HEK293 (cell line): ENCODE results near the gene FOXM1.

Experiments used
- CTCF ChIA-PET: fragments of 350-600 bp; formaldehyde crosslinking; extraction: SDS; loops from one replicate; lab custom pipeline; 2021; ENCODE audit warnings: antibody characterized with exemption; lab: Yijun Ruan, JAX
- POLR2A ChIA-PET: fragments of 300-600 bp; formaldehyde crosslinking; extraction: SDS; loops from one replicate; lab custom pipeline; 2020; ENCODE audit warnings: antibody characterized with exemption, inconsistent platforms; lab: Yijun Ruan, JAX
- H3K27ac ChIP-seq: fragments of 200-500 bp; sonication (Bioruptor generic); 2 replicates; pipeline ENCODE4 v1.5.1; 2014; ENCODE audit warnings: low read depth, low read length, control low read depth, inconsistent platforms; ENCODE audit errors: extremely low read depth
- H3K36me3 ChIP-seq, 2 experiments: fragments of 200-500 bp in 1 of 2; sonication (Bioruptor generic) in 1 of 2; 1 replicate in 1 of 2; 2 replicates in 1 of 2; pipeline ENCODE4 v1.5.1; 2014 to 2017; ENCODE audit warnings: inconsistent platforms in 2 of 2, low read length in 2 of 2; ENCODE audit not compliant: control insufficient read depth in 2 of 2, insufficient read depth in 1 of 2
- H3K4me1 ChIP-seq: fragments of 200-500 bp; sonication (Bioruptor generic); 2 replicates; pipeline ENCODE4 v1.5.1; 2014; ENCODE audit warnings: mild to moderate bottlenecking, low read length, inconsistent platforms; ENCODE audit not compliant: control insufficient read depth, insufficient read depth
- H3K4me3 ChIP-seq: 2 replicates; pipeline ENCODE4 v1.5.1; 2011; ENCODE audit warnings: low read depth, mild to moderate bottlenecking, control low read depth, low read length, moderate library complexity
- H3K9me3 ChIP-seq: fragments of 200-500 bp; sonication (Bioruptor generic); 2 replicates; pipeline ENCODE4 v1.5.1; 2014; ENCODE audit warnings: low read depth, low read length, inconsistent platforms; ENCODE audit not compliant: control insufficient read depth, insufficient read depth
- KLF10 ChIP-seq: fragments of 450-650 bp; IDR thresholded peaks from 2 replicates; pipeline ENCODE4 v1.5.1; 2018; ENCODE audit warnings: missing biosample characterization, mild to moderate bottlenecking, missing genetic modification characterization
- ZFP3 ChIP-seq: fragments of 450-650 bp; formaldehyde crosslinking; IDR thresholded peaks from 2 replicates; pipeline ENCODE4 v1.5.1; 2016; ENCODE audit warnings: low read depth, missing biosample characterization, missing genetic modification characterization
- ZFP37 ChIP-seq: fragments of 450-650 bp; formaldehyde crosslinking; IDR thresholded peaks from 2 replicates; pipeline ENCODE4 v1.5.1; 2016; ENCODE audit warnings: missing biosample characterization, missing genetic modification characterization
- ZNF140 ChIP-seq: fragments of 450-650 bp; formaldehyde crosslinking; IDR thresholded peaks from 2 replicates; pipeline ENCODE4 v1.5.1; 2016; ENCODE audit warnings: missing biosample characterization, missing genetic modification characterization
- ZNF211 ChIP-seq: fragments of 450-650 bp; formaldehyde crosslinking; IDR thresholded peaks from 2 replicates; pipeline ENCODE4 v1.5.1; 2016; ENCODE audit warnings: low read depth, missing biosample characterization, missing genetic modification characterization
- ZNF266 ChIP-seq: fragments of 450-650 bp; formaldehyde crosslinking; IDR thresholded peaks from 2 replicates; pipeline ENCODE4 v1.5.1; 2016; ENCODE audit warnings: missing biosample characterization, missing genetic modification characterization, low read depth
- ZNF274 ChIP-seq, 2 experiments: fragments of 200-500 bp in 1 of 2; fragments of 450-650 bp in 1 of 2; sonication (Bioruptor generic) in 1 of 2; formaldehyde crosslinking in 1 of 2; IDR thresholded peaks; 2 replicates each; pipeline versions ENCODE4 v1.5.1 to v1.6.1; 2014 to 2016; ENCODE audit warnings: borderline replicate concordance in 1 of 2, inconsistent platforms in 1 of 2, low read length in 1 of 2, missing biosample characterization in 1 of 2, missing genetic modification characterization in 1 of 2
- ZNF518A ChIP-seq: fragments of 450-650 bp; formaldehyde crosslinking; conservative IDR thresholded peaks from 2 replicates; pipeline ENCODE4 v1.5.1; 2016; ENCODE audit warnings: low read depth, missing biosample characterization, missing genetic modification characterization
- ZNF548 ChIP-seq: fragments of 450-650 bp; formaldehyde crosslinking; IDR thresholded peaks from 2 replicates; pipeline ENCODE4 v1.5.1; 2016; ENCODE audit warnings: missing biosample characterization, missing genetic modification characterization
- ZNF585B ChIP-seq: fragments of 450-650 bp; formaldehyde crosslinking; IDR thresholded peaks from 2 replicates; pipeline ENCODE4 v1.5.1; 2016; ENCODE audit warnings: missing biosample characterization, missing genetic modification characterization
- ZNF596 ChIP-seq: fragments of 450-650 bp; IDR thresholded peaks from 2 replicates; pipeline ENCODE4 v1.5.0; 2018; ENCODE audit warnings: missing biosample characterization, mild to moderate bottlenecking, missing genetic modification characterization, moderate library complexity
- TF ChIP-seq, protein P1 (sequence below): fragments of 450-650 bp; formaldehyde crosslinking; IDR thresholded peaks from 2 replicates; pipeline ENCODE4 v1.5.1; 2016; ENCODE audit warnings: missing biosample characterization, missing genetic modification characterization
- TF ChIP-seq, protein P2 (sequence below): fragments of 450-650 bp; formaldehyde crosslinking; IDR thresholded peaks from 2 replicates; pipeline ENCODE4 v1.5.1; 2016; ENCODE audit warnings: missing biosample characterization, missing genetic modification characterization, low read depth

Gene FOXM1

DNA sequence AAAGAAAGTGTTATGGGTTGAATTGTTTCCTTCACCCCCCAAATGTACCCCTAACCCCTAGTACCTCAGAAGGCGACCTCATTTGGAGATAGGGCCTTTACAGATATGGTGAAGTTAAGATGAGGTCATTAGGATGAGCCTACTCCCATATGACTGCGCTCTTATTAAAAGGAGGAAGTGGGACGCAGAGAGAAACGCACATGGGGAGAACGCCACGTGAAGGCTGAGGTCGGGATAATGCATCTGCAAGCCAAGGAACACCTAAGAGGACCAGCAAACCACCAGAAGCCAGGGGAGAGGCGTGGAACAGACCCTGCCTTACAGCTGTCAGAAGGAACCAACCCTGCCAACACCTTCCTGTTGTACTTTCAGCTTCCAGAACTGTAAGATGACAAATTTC, 40.4 kb downstream of the FOXM1 start (continued):
- TF ChIP-seq, protein P1, sequence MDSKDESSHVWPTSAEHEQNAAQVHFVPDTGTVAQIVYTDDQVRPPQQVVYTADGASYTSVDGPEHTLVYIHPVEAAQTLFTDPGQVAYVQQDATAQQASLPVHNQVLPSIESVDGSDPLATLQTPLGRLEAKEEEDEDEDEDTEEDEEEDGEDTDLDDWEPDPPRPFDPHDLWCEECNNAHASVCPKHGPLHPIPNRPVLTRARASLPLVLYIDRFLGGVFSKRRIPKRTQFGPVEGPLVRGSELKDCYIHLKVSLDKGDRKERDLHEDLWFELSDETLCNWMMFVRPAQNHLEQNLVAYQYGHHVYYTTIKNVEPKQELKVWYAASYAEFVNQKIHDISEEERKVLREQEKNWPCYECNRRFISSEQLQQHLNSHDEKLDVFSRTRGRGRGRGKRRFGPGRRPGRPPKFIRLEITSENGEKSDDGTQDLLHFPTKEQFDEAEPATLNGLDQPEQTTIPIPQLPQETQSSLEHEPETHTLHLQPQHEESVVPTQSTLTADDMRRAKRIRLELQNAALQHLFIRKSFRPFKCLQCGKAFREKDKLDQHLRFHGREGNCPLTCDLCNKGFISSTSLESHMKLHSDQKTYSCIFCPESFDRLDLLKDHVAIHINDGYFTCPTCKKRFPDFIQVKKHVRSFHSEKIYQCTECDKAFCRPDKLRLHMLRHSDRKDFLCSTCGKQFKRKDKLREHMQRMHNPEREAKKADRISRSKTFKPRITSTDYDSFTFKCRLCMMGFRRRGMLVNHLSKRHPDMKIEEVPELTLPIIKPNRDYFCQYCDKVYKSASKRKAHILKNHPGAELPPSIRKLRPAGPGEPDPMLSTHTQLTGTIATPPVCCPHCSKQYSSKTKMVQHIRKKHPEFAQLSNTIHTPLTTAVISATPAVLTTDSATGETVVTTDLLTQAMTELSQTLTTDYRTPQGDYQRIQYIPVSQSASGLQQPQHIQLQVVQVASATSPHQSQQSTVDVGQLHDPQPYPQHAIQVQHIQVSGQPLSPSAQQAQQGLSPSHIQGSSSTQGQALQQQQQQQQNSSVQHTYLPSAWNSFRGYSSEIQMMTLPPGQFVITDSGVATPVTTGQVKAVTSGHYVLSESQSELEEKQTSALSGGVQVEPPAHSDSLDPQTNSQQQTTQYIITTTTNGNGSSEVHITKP (tag by site-specific recombination): no peak
- TF ChIP-seq ZNF585B (tag by site-specific recombination) (no peak), ZNF596 (tag by site-specific recombination) (no peak), ZNF266 (tag by site-specific recombination) (no peak), ZNF518A (tag by site-specific recombination) (no peak), ZNF211 (tag by site-specific recombination) (no peak), ZNF548 (tag by site-specific recombination) (0 out of 2 replicates have a peak, but pooled peaks have one; percentile 60), ZFP3 (no peak), KLF10 (tag by site-specific recombination) (no peak), ZFP37 (tag by site-specific recombination) (no peak)
- TF ChIP-seq, protein P2, sequence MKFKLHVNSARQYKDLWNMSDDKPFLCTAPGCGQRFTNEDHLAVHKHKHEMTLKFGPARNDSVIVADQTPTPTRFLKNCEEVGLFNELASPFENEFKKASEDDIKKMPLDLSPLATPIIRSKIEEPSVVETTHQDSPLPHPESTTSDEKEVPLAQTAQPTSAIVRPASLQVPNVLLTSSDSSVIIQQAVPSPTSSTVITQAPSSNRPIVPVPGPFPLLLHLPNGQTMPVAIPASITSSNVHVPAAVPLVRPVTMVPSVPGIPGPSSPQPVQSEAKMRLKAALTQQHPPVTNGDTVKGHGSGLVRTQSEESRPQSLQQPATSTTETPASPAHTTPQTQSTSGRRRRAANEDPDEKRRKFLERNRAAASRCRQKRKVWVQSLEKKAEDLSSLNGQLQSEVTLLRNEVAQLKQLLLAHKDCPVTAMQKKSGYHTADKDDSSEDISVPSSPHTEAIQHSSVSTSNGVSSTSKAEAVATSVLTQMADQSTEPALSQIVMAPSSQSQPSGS (tag by site-specific recombination): peak; percentile 42
- TF ChIP-seq, all 188 proteins: peak for 2

- no peak overlapping the region for H3K4me3 ChIP-seq
- no peaks in the 10 kb centered on the region for H3K4me1 ChIP-seq
- CTCF ChIA-PET: interaction anchor here (0.9 to 1.5 kb wide), 2 partner anchors 10 to 109 kb away, joined by 3 to 4 read pairs; no protein-coding TSS in a partner anchor
- TF ChIP-seq ZNF140 (0 out of 2 replicates have a peak, but pooled peaks have one; percentile 16), ZNF274 (IDR thresholded peaks at IDR 0.05; ENCODE audit: low read length) (no peak), ZNF274 (tag by site-specific recombination; IDR thresholded peaks at IDR 0.05; ENCODE audit: borderline replicate concordance) (no peak)
- POLR2A ChIA-PET: no interaction called here
- peaks cover 0 to 19% of the 10 kb centered on the region in 2 experiments; a peak in 2 of 3 replicates for H3K36me3 ChIP-seq
- H3K27ac ChIP-seq: no peak overlapping the region
- H3K9me3 ChIP-seq: no peaks in the 10 kb centered on the region
Measured at GRCh38 chr12:2835691-2836403, 41.1 kb downstream of the FOXM1 start.
